AG09319 (cell line): ENCODE data around the gene RALGPS1.

Source experiments
- DNase-seq: peaks from one replicate; pipeline ENCODE4 v3.0.0-alpha.2; 2010; ENCODE audit warnings: low read depth; ENCODE audit errors: extremely low read depth
- TF ChIP-seq, protein P1 (sequence below): IDR thresholded peaks from 2 replicates; pipeline ENCODE4 v1.5.1; 2011; ENCODE audit warnings: low read depth, mild to moderate bottlenecking, inconsistent platforms, low read length, moderate library complexity

RALGPS1 gene

DNA sequence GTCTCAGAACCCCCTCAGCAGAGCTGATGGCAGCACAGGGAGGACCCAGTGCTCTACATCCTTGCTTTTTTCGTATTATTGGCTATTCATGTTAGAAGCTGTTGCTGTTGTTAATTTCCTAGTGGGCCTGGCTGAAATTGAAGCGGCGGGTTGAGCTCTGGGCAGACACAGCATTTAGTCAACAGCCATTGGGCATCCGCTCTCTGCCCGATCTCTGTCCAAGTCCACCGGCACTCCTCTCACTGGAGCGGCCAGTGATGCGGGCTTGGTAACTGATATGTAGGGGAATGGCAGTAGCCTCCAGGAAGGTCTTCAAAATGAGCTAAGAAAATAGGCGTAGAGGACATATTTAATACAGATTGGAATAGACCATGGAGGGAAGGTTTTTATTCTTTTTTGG lies 348.7 kb downstream of the RALGPS1 start:
- TF ChIP-seq, protein P1, sequence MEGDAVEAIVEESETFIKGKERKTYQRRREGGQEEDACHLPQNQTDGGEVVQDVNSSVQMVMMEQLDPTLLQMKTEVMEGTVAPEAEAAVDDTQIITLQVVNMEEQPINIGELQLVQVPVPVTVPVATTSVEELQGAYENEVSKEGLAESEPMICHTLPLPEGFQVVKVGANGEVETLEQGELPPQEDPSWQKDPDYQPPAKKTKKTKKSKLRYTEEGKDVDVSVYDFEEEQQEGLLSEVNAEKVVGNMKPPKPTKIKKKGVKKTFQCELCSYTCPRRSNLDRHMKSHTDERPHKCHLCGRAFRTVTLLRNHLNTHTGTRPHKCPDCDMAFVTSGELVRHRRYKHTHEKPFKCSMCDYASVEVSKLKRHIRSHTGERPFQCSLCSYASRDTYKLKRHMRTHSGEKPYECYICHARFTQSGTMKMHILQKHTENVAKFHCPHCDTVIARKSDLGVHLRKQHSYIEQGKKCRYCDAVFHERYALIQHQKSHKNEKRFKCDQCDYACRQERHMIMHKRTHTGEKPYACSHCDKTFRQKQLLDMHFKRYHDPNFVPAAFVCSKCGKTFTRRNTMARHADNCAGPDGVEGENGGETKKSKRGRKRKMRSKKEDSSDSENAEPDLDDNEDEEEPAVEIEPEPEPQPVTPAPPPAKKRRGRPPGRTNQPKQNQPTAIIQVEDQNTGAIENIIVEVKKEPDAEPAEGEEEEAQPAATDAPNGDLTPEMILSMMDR: no peak
- no peak for DNase-seq

DNA sequence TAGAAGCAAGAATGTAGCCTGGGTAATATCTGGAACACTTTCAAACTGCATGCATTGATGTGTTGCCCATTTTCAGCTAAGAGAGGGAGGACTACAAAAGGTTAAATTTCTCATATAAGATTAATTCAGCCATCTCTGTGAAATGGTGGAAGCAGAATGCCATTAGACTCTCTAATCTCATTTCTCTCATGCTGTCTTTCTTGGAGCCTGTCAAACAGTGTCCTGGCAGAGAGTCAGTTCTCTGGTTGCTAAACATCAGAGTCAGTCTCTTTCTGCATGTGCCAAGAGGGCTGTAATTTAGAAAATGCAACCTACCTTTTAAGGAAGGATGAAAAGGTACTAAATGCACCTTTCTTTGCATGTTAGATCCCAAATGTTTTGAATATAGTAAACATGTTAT lies 349.1 kb downstream of the RALGPS1 start:
- DNase-seq: no peak
- TF ChIP-seq, protein P1: no peak

DNA sequence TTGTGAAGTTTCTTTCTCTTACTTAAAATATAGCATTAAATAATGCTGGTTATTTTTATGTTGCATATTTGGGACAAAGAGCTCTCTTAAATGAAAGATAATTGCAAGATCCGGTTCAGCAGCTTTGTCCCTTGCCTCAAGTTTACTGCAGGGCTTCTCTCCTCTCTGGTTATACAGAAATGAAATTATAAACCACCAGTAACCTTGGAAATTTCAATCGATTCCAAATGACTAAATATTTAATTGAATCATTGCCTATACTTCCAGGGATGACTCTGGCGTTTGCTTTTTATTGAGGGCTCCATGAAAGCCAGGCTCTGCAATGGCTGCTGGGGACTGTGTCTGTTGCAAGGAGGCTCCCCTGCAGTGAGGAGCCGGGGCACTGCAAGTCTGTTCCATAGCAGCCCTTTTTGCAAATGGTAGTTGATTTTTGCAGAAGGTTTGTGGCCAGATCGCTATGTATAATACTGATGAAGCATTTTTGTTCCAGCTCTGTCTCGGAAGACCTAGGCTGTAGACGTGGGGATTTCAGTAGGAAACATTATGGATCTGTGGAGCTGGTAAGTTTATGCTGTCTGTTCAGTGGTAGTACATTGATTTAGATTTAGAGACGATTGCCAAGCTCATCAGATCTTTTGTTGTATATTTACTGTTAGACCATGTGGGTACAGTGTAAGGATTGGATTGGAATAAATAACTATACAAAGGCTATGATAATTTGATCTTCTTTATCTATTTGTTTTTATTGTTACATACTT lies 350.1 kb downstream of the RALGPS1 start, which contains the start of gene GARNL3:
GARNL3 (plus strand) TSS at position 313 of the 758 bp plus-strand sequence; CDS start at position 417, 104 bp downstream.
- TF ChIP-seq, protein P1: no peak
- no peak for DNase-seq

DNA sequence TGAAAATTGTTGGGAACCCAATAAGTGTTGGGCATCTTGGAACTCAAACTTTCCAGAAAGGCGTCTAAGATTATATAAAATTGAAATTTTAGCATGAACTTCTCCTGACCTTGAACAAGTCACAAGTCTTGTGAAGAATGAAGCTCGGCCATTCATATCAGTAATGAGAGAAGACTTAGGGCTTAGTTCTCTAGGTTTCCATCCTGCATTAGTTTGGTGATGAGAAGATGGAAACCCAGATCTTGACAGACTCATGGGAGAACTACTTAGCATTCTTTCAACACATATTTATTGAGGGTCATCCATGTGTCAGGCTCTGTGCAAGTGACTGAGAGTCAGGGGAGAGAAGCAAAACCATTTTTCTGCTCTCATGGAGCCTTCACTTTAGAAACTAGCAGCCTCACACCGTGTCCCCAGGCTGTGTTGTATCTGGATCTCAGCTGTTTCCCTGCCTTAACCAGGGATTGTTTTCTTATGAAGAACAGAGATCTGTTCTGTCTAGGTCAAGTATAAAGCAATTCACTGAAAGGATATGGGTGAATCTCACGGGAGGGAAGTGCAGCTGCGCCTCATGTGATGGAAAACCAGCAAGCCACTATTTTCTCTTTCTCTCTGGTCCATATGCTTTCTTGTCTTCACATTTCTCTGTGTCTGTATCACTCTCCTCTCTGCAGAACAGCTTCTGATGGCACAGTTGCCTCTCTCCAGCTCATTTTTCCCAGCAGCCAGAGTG lies 353.4 kb downstream of the RALGPS1 start:
- TF ChIP-seq, protein P1: no peak
- no peak for DNase-seq

DNA sequence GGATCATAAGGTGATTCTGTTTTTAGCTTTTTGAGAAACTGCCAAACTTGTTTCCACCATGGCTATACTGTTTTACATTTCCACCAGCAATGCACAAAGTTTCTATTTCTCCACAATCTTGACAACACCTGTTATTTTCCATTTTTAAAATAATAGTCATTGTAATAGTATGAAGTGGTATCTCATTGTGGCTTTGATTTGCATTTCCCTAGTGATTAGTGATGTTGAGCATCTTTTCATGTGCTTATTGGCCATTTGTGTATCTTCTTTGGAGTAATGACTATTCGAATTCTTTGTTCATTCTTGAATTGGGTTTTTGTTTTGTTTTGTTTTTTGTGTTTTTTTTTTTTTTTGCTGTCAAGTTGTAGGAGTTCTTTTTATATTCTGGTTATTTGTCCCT lies 354.9 kb downstream of the RALGPS1 start:
- TF ChIP-seq, protein P1: no peak
- DNase-seq: no peak
